SK-N-SH treated with all-trans-retinoic acid at 6 μM for 48 hours (cell line): Measurements from ENCODE around the gene CACNA2D3.

Experiments used
- ARNTL ChIP-seq: fragments of 450-650 bp; formaldehyde crosslinking; IDR thresholded peaks from 2 replicates; pipeline ENCODE4 v1.5.0; 2020; ENCODE audit warnings: low read depth, mild to moderate bottlenecking, moderate library complexity, borderline replicate concordance
- CSRNP3 ChIP-seq: fragments of 250-450 bp; sonication (Bioruptor Pico); IDR thresholded peaks from 2 replicates; pipeline ENCODE4 v1.5.1; 2021; ENCODE audit warnings: mild to moderate bottlenecking, moderate library complexity
- OSR1 ChIP-seq: fragments of 250-450 bp; sonication (Bioruptor Pico); IDR thresholded peaks from 2 replicates; pipeline ENCODE4 v1.8.0; 2022; ENCODE audit warnings: moderate library complexity, mild to moderate bottlenecking, inconsistent platforms
- PATZ1 ChIP-seq: fragments of 250-450 bp; sonication (Bioruptor Pico); IDR thresholded peaks from 2 replicates; pipeline ENCODE4 v1.8.0; 2020; ENCODE audit warnings: mild to moderate bottlenecking, moderate library complexity, borderline replicate concordance
- POU6F1 ChIP-seq: fragments of 250-450 bp; sonication (Bioruptor Pico); IDR thresholded peaks from 2 replicates; pipeline ENCODE4 v1.8.0; 2021; ENCODE audit warnings: low read depth, mild to moderate bottlenecking, moderate library complexity, borderline replicate concordance
- PPARA ChIP-seq: fragments of 250-450 bp; sonication (Bioruptor Pico); IDR thresholded peaks from 2 replicates; pipeline ENCODE4 v1.5.0; 2020; ENCODE audit warnings: mild to moderate bottlenecking, borderline replicate concordance
- SNAI2 ChIP-seq: fragments of 250-450 bp; sonication (Bioruptor Pico); IDR thresholded peaks from 2 replicates; pipeline ENCODE4 v1.5.0; 2020; ENCODE audit warnings: mild to moderate bottlenecking, moderate library complexity
- TCF4 ChIP-seq: fragments of 250-450 bp; sonication (Bioruptor Pico); IDR thresholded peaks from 2 replicates; pipeline ENCODE4 v1.8.0; 2021; ENCODE audit warnings: mild to moderate bottlenecking, moderate library complexity, borderline replicate concordance
- TOX ChIP-seq: fragments of 250-450 bp; sonication (Bioruptor Pico); IDR thresholded peaks from 2 replicates; pipeline ENCODE4 v1.8.0; 2021; ENCODE audit warnings: mild to moderate bottlenecking, moderate library complexity, borderline replicate concordance
- TSHZ2 ChIP-seq: fragments of 250-450 bp; sonication (Bioruptor Pico); IDR thresholded peaks from 2 replicates; pipeline ENCODE4 v1.5.0; 2020; ENCODE audit warnings: mild to moderate bottlenecking, moderate library complexity
- ZC3H10 ChIP-seq: fragments of 250-450 bp; sonication (Bioruptor Pico); IDR thresholded peaks from 2 replicates; pipeline ENCODE4 v1.5.1; 2021; ENCODE audit warnings: mild to moderate bottlenecking, moderate library complexity
- ZFP3 ChIP-seq: fragments of 250-450 bp; sonication (Bioruptor Pico); IDR thresholded peaks from 2 replicates; pipeline ENCODE4 v1.5.0; 2020; ENCODE audit warnings: mild to moderate bottlenecking, moderate library complexity
- ZFP30 ChIP-seq: fragments of 450-650 bp; formaldehyde crosslinking; IDR thresholded peaks from 2 replicates; pipeline ENCODE4 v1.5.0; 2022; ENCODE audit warnings: mild to moderate bottlenecking, moderate library complexity
- ZNF70 ChIP-seq: fragments of 450-650 bp; formaldehyde crosslinking; IDR thresholded peaks from 2 replicates; pipeline ENCODE4 v1.5.0; 2020; ENCODE audit warnings: mild to moderate bottlenecking, moderate library complexity

- TF ChIP-seq ZNF70 (CRISPR knock-in tag), result no peak
- TF ChIP-seq ZC3H10 (CRISPR knock-in tag), result no peak
- no peak for TF ChIP-seq ZFP30
- no peak for TF ChIP-seq SNAI2 (CRISPR knock-in tag)
- no peak for TF ChIP-seq PPARA (CRISPR knock-in tag)
- TF ChIP-seq PATZ1 (CRISPR knock-in tag), result no peak
- no peak for TF ChIP-seq TCF4
- TF ChIP-seq TSHZ2 (CRISPR knock-in tag), result no peak
- TF ChIP-seq OSR1 (CRISPR knock-in tag), result no peak
- TF ChIP-seq ZFP3 (CRISPR knock-in tag), result no peak
- TF ChIP-seq CSRNP3 (CRISPR knock-in tag), result no peak
- TF ChIP-seq ARNTL (CRISPR knock-in tag), result no peak
- TF ChIP-seq TOX (CRISPR knock-in tag), result no peak
- no peak for TF ChIP-seq POU6F1 (CRISPR knock-in tag)
Observed at GRCh38 chr3:54691289-54691771, 569.0 kb downstream of the CACNA2D3 start.
